DMS 273 treated with DMSO at 0.1 percent for 48 hours (cell line): ENCODE data around the gene CKM.
"Not testable (repeated sequence)": the region's sequence is repeated elsewhere in the genome, so short reads cannot be mapped to it uniquely, and the experiment has no call there.

ENCODE experiments used
- DNase-seq: peaks from one replicate; lab custom pipeline; 2025; lab: John Stamatoyannopoulos, UW

Gene CKM

GRCh38 chr19:45291834-45292233 is 30.8 kb downstream of the CKM start:
- DNase-seq = no peak

GRCh38 chr19:45290381-45290931 is 32.2 kb downstream of the CKM start:
- DNase-seq = no peak

- no peak for DNase-seq
Observed at GRCh38 chr19:45283443-45284033, 39.1 kb downstream of the CKM start.

GRCh38 chr19:45280471-45280961 is 42.2 kb downstream of the CKM start:
- DNase-seq = no peak

- no peak for DNase-seq
Observed at GRCh38 chr19:45279587-45280192, 43.0 kb downstream of the CKM start.

- DNase-seq = no peak
Observed at GRCh38 chr19:45278087-45278486, 44.6 kb downstream of the CKM start.

- no peak for DNase-seq
Observed at GRCh38 chr19:45276284-45276687, 46.4 kb downstream of the CKM start.

- peak; percentile 29 for DNase-seq
Observed at GRCh38 chr19:45275370-45275971, 47.2 kb downstream of the CKM start.

GRCh38 chr19:45273521-45273855 is 49.2 kb downstream of the CKM start:
- no peak for DNase-seq

- no peak for DNase-seq
Observed at GRCh38 chr19:45271735-45272108, 51.0 kb downstream of the CKM start.

- no peak for DNase-seq
Observed at GRCh38 chr19:45271098-45271734, 51.5 kb downstream of the CKM start.

GRCh38 chr19:45269939-45270338 is 52.7 kb downstream of the CKM start:
- DNase-seq = not testable (repeated sequence)

- no peak for DNase-seq
Observed at GRCh38 chr19:45267296-45267695, 55.4 kb downstream of the CKM start.

GRCh38 chr19:45265375-45265774 is 57.3 kb downstream of the CKM start:
- no peak for DNase-seq

GRCh38 chr19:45264781-45265317 is 57.8 kb downstream of the CKM start:
- no peak for DNase-seq

GRCh38 chr19:45263013-45263412 is 59.7 kb downstream of the CKM start:
- no peak for DNase-seq

GRCh38 chr19:45262570-45262969 is 60.1 kb downstream of the CKM start:
- DNase-seq = no peak

- DNase-seq = no peak
Observed at GRCh38 chr19:45258862-45259261, 63.8 kb downstream of the CKM start.

GRCh38 chr19:45256836-45257235 is 65.8 kb downstream of the CKM start:
- no peak for DNase-seq
